Stomach (tissue), 4 donors: Measurements from ENCODE around the gene ROBO2.

Experiments used
- EP300 ChIP-seq: sonication (generic); formaldehyde crosslinking; IDR thresholded peaks from one replicate; pipeline ENCODE4 v1.6.1; 2017; ENCODE audit warnings: antibody characterized with exemption
- POLR2AphosphoS5 ChIP-seq, 3 donors: sonication (generic); formaldehyde crosslinking; IDR thresholded peaks; one replicate each; pipeline ENCODE4 v1.6.1; 2016; ENCODE audit warnings: antibody characterized with exemption in 3 of 3
- TF ChIP-seq, protein P1 (sequence below), 7 experiments: fragments of 450-650 bp in 4 of 7; fragments of 200-600 bp in 3 of 7; sonication (generic) in 3 of 7; IDR thresholded peaks; one replicate each; pipeline ENCODE4 v1.5.1; 2016 to 2019; ENCODE audit warnings: antibody characterized with exemption in 7 of 7, control low read depth in 2 of 7, mild to moderate bottlenecking in 1 of 7

DNA sequence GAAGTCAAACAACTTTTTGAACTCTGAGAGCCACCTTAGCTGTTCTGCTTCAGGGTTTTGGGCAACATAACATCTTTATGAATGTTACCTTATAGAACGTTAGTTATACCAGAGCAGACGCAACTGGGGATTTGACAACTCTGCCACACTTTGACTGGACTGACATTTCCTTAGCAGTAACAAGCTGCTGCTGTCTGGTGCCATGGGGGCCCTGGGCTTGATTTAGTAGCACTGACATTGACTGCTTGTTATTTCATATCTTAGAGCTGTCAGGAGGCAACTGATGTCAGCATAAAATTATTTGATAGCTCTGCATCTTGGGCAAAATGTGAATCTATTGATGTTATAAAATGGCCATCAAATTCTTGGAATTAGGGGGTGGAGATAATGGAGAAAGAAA, 285.4 kb downstream of the ROBO2 start:
- TF ChIP-seq, protein P1, sequence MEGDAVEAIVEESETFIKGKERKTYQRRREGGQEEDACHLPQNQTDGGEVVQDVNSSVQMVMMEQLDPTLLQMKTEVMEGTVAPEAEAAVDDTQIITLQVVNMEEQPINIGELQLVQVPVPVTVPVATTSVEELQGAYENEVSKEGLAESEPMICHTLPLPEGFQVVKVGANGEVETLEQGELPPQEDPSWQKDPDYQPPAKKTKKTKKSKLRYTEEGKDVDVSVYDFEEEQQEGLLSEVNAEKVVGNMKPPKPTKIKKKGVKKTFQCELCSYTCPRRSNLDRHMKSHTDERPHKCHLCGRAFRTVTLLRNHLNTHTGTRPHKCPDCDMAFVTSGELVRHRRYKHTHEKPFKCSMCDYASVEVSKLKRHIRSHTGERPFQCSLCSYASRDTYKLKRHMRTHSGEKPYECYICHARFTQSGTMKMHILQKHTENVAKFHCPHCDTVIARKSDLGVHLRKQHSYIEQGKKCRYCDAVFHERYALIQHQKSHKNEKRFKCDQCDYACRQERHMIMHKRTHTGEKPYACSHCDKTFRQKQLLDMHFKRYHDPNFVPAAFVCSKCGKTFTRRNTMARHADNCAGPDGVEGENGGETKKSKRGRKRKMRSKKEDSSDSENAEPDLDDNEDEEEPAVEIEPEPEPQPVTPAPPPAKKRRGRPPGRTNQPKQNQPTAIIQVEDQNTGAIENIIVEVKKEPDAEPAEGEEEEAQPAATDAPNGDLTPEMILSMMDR (IDR thresholded peaks at IDR 0.05): no peak
- no peak for TF ChIP-seq EP300
- TF ChIP-seq POLR2AphosphoS5 (IDR thresholded peaks at IDR 0.05): no peak
